Measurements from ENCODE around the gene SPPL2C.

SPPL2C gene

DNA sequence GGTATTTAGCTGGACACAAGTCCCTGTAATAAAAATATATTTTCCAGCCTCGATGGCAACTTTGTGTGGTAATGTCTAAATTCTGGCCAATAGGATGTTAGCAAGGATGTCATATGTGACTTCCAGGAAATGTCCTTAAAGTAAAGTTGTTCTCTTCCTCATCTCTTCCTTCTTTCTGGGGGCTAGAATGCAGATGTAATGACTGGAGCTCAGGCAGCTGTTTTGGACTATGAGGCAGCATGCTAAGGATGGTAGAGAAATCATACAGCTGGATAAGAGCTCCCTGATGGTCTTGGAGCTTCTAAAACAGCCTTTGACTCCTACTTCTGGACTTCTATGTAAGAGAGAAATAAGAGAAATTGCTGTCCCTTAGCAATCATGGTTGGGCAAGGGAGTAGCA, 32.8 kb downstream of the SPPL2C start:
- DNase-seq (ENCODE audit: low read depth in 2 of 2): no peak

DNA sequence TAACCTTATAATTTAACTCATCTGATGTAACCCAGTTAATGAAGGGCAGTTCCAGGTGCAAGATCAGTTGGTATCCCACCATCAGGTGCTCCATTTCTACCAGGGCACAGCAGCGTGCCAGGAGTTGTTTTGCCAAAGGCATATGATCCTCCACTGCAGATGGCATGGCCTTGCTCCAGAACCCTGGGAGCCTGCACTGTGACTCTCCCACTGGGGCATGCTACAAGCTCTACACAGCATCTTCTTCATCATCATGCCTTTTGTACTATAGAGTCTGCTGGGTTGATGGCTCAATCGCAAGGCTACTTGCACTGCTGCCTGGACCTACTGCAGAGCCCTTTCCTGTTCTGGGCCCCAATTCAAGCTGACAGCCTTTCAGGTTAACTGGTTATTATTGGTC, 38.4 kb downstream of the SPPL2C start:
- DNase-seq (ENCODE audit: low read depth in 2 of 2): no peak

DNA sequence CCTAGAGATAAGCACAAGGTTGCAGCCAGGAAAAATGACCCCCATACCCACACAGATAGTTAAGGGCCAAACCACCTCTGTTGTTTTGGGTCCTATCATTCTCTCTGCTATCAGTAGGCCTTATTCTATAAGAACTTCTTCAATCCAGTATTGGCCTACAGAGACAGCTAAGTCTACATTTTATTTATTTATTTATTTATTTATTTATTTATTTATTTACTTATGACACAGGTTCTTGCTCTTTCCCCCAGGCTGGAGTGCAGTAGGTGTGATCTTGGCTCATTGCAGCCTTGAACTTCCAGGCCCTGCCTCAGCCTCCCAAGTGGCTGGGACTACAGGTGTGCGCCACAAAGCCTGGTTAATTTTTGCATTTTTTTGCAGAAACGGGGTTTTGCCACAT, 42.2 kb downstream of the SPPL2C start:
- DNase-seq (ENCODE audit: low read depth in 2 of 2): no peak

DNA sequence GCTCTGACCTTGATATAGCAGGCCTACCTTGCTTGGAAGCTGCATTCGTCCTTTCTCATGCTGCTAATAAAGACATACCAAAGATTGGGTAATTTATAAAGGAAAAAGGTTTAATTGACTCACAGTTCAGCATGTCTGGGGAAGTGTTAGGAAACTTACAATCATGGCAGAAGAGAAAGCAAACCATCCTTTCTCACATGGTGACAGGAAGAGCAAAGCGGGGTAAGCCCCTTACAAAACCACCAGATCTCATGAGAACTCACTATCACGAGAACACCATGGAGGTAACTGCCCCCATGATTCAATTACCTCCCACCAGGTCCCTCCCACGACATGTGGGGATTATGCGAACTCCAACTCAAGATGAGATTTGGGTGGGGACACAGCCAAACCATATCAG, 43.7 kb downstream of the SPPL2C start:
- no peak for DNase-seq (ENCODE audit: low read depth in 2 of 2)

DNA sequence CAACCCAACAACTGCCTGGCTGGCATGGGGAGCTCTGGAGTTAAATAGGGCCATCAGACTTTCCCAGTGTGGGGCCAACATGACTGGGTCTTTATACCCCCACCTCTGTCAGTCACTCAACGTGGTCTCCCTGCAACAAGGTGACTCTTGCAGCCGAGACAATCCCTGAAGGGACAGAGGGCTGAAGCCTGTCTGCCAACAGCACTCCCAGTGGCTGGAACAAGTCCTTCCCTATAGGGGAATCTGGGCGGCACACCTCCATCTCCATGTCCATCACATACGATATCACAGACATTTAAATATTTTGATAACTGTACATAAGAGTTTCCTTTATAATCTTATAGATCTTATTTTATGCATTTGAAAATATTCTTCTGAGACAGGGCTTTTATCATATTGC, 44.9 kb downstream of the SPPL2C start:
- no peak for DNase-seq (ENCODE audit: low read depth in 2 of 2)

DNA sequence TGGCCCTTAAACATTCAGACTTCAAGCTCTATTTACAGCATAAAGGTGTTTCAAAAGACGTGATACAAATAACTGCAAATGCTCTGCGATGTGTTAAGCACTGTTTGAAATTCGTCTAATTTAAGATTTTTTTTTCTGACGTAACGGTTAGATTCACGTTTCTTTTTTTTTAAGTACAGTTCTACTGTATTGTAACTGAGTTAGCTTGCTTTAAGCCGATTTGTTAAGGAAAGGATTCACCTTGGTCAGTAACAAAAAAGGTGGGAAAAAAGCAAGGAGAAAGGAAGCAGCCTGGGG, 49.0 kb downstream of the SPPL2C start:
- DNase-seq (ENCODE audit: low read depth in 2 of 2): no peak

DNA sequence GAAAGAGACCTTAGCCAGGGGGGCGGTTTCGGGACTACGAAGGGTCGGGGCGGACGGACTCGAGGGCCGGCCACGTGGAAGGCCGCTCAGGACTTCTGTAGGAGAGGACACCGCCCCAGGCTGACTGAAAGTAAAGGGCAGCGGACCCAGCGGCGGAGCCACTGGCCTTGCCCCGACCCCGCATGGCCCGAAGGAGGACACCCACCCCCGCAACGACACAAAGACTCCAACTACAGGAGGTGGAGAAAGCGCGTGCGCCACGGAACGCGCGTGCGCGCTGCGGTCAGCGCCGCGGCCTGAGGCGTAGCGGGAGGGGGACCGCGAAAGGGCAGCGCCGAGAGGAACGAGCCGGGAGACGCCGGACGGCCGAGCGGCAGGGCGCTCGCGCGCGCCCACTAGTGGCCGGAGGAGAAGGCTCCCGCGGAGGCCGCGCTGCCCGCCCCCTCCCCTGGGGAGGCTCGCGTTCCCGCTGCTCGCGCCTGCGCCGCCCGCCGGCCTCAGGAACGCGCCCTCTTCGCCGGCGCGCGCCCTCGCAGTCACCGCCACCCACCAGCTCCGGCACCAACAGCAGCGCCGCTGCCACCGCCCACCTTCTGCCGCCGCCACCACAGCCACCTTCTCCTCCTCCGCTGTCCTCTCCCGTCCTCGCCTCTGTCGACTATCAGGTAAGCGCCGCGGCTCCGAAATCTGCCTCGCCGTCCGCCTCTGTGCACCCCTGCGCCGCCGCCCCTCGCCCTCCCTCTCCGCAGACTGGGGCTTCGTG, 49.5 kb downstream of the SPPL2C start, which contains the start of gene MAPT:
Gene MAPT (plus strand): TSS at position 533 of the 763 bp plus-strand sequence. CDS start 67,784 bp downstream, outside the sequence.
- peak; percentile 65 to 68 for DNase-seq (ENCODE audit: low read depth in 2 of 2)

DNA sequence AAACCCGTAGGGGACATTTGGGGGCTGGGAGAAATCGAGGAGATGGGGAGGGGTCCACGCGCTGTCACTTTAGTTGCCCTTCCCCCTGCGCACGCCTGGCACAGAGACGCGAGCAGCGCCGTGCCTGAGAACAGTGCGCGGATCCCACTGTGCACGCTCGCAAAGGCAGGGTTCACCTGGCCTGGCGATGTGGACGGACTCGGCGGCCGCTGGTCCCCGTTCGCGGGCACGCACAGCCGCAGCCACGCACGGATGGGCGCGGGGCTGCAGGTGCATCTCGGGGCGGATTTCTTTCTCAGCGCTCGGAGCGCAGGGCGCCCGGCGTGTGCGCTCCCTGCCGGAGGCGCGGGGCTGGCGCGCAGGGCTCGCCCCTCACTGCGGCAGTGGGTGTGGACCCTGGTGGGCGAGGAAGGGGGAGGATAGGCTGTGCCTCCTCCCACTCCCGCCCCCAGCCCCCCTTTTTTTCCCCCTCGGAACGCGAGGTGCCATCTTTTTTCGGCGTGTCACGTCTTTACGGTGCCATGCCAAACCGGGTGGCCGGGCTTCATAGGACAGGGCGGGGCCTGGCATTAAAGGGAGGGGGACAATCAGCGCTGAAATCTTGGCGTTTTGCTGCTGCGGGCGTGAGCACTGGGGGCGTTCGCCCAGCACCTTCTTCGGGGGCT, 50.8 kb downstream of the SPPL2C start:
- DNase-seq (ENCODE audit: low read depth in 2 of 2): no peak

DNA sequence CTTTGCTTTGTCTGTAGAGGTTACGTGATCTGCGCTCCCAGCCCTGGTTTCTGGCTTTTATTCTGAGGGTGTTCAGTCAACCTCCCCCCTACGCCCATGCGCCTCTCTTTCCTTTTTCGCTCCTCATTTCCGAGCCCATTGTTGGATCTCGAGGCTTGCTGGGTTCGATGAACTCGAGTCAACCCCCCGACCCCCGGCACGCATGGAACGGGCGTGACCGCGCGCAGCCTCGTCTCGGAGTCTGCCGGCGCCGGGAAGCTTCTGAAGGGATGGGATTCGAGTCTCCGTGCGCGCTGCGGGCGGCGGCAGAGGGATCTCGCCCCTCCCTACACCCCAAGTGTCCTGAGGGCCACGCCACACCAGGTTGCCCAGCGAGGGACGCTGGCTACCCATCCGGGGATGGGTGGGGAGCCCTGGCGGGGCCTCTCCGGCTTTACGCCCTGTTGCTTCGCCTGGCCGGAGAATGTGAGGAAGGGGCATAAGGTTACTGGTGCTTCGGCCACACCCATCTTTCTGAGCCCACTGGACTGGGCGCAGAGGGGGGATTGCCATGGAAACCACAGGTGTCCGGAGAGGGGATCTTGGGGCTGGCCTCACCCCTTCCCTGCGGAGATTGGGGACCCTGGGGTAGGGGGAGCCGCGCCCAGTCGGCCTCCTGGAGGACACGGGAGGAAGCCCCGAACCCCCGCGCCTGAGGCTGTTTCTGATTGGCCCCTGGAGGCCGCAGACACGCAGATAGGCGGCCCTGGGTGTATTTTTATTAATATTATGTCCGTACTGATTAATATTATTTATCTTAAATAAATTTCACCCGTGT, 51.5 kb downstream of the SPPL2C start:
- DNase-seq (ENCODE audit: low read depth in 2 of 2): no peak

All from stimulated activated CD8-positive, alpha-beta memory T cell treated with anti-CD3 and anti-CD28 coated beads, Interleukin-2, amount 100 ng/mL, for 48 hours (primary cell).